Colonic mucosa (tissue), 4 donors: ENCODE measurements around the gene ATF7IP2. TPM values are rescaled to one million over a fixed set of nuclear protein-coding genes. Genes with fewer than 3 reads are reported as not detected.

Experiments used
- DNase-seq: peaks from one replicate; pipeline ENCODE4 v3.0.0-alpha.2; 2020
- H3K27ac ChIP-seq: fragments of 200-600 bp; one replicate; pipeline ENCODE4 v1.8.0; 2021
- H3K27me3 ChIP-seq: fragments of 200-600 bp; one replicate; pipeline ENCODE4 v1.8.0; 2021
- H3K36me3 ChIP-seq: fragments of 200-600 bp; one replicate; pipeline ENCODE4 v1.8.0; 2021
- H3K4me1 ChIP-seq: fragments of 200-600 bp; one replicate; pipeline ENCODE4 v1.8.0; 2021; ENCODE audit warnings: mild to moderate bottlenecking
- H3K4me3 ChIP-seq: fragments of 200-600 bp; one replicate; pipeline ENCODE4 v1.8.0; 2021
- H3K9ac ChIP-seq, 2 donors: one replicate each; pipeline ENCODE4 v1.7.0; 2013; ENCODE audit warnings: control low read depth in 2 of 2, low read depth in 2 of 2, low read length in 2 of 2
- H3K9me3 ChIP-seq: fragments of 200-600 bp; one replicate; pipeline ENCODE4 v1.8.0; 2021
- intact Hi-C: fragments of 100-400 bp; cut with DNase I; formaldehyde crosslinking; loops from one replicate; pipeline ENCODE4 v1.14.1; 2022
- total RNA-seq, 2 donors: library from RNA; stranded (reverse); fragmentation: NEBNext Ultra II Directional in 1 of 2; extraction: Animal tissue kit (Norgen Biotek cat#: 25700) in 1 of 2; gene quantifications; one replicate each; pipeline ENCODE4 v1.2.1, GENCODE V29; 2021
- TF ChIP-seq, protein P1 (sequence below): fragments of 200-600 bp; IDR thresholded peaks from one replicate; pipeline ENCODE4 v1.8.0; 2022; ENCODE audit warnings: antibody characterized with exemption, mild to moderate bottlenecking
- donor health status: healthy.
- donor health status: DM: no; HTN: no; CAD: no.
- donor health status: DM: no; HTN: no; CAD: no.

ATF7IP2 gene
- total RNA-seq, 2 donors from 2014 or later: 5.8 to 14.5 TPM

DNA sequence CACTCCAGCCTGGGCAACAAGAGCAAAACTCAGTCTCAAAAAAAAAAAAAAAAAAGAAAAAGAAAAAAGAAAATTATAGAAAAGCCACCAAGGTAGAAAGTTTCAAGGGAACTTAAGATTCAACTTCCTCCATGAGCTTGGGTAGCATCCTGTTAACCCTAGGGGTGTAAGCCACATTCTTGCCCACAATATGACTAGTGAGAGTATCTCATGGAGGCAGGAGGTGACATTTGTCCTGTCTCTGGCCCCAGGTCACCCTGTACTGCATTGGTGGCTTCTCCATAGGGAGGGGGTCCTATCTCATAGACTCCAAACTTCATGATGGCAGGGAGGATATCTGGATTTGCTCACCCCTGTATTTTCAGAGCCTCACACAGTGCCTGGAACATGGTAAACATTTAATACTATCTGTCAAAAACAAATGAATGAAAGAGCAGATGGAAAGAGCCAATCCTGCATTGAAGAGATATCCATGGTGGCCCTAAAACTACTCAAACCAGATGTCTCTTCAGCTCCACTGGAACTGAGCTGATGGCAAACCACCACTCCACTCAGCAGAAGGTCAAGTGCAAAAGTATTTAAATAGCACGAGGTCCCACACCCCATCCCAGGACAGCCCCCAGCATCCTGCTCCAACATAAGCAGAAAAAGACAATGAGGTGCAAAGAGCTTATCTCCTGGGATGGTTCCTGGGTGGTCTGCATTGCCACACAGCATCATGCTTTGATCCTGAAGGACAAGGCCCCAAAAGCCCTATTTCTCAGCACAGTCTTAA is 144.2 kb downstream of the ATF7IP2 start:
- no peak for DNase-seq
- H3K36me3 ChIP-seq: no peaks in the 10 kb centered on the region
- no peak overlapping the region for H3K4me3 ChIP-seq
- H3K27ac ChIP-seq: no peak overlapping the region
- H3K9ac ChIP-seq: no peak overlapping the region
- H3K9me3 ChIP-seq: no peaks in the 10 kb centered on the region
- H3K27me3 ChIP-seq: no peaks in the 10 kb centered on the region
- intact Hi-C loops: loop anchor here (5.0 to 10.0 kb wide), 2 partner anchors 45 to 187 kb away; no protein-coding TSS in a partner anchor
- TF ChIP-seq, protein P1, sequence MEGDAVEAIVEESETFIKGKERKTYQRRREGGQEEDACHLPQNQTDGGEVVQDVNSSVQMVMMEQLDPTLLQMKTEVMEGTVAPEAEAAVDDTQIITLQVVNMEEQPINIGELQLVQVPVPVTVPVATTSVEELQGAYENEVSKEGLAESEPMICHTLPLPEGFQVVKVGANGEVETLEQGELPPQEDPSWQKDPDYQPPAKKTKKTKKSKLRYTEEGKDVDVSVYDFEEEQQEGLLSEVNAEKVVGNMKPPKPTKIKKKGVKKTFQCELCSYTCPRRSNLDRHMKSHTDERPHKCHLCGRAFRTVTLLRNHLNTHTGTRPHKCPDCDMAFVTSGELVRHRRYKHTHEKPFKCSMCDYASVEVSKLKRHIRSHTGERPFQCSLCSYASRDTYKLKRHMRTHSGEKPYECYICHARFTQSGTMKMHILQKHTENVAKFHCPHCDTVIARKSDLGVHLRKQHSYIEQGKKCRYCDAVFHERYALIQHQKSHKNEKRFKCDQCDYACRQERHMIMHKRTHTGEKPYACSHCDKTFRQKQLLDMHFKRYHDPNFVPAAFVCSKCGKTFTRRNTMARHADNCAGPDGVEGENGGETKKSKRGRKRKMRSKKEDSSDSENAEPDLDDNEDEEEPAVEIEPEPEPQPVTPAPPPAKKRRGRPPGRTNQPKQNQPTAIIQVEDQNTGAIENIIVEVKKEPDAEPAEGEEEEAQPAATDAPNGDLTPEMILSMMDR: no peak
- H3K4me1 ChIP-seq: no peaks in the 10 kb centered on the region

DNA sequence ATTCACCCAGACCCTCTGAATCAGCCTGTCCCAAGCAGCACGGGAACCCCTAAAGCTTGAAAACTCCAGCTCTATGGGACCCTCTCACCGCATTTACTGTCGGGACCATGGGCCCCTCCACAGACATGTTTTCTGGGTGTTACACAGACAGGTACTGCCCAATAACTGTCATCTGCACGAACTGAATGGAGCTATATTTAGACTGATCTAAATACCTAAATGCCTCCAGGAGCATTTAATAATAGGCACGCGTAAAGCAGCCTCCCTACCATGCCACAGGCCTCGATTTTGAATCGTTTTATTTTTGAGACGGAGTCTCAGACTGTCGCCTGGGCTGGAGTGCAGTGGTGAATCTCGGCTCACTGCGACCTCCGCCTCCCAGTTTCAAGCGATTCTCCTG is 144.8 kb downstream of the ATF7IP2 start:
- H3K36me3 ChIP-seq: no peaks in the 10 kb centered on the region
- H3K27me3 ChIP-seq: no peaks in the 10 kb centered on the region
- no peaks in the 10 kb centered on the region for H3K9me3 ChIP-seq
- H3K4me1 ChIP-seq: no peaks in the 10 kb centered on the region
- no peak overlapping the region for H3K9ac ChIP-seq
- intact Hi-C loops: loop anchor here (5.0 kb wide), 1 partner anchor 187 kb away; no protein-coding TSS in a partner anchor
- H3K4me3 ChIP-seq: no peak overlapping the region
- H3K27ac ChIP-seq: no peak overlapping the region
- TF ChIP-seq, protein P1: no peak
- no peak for DNase-seq

DNA sequence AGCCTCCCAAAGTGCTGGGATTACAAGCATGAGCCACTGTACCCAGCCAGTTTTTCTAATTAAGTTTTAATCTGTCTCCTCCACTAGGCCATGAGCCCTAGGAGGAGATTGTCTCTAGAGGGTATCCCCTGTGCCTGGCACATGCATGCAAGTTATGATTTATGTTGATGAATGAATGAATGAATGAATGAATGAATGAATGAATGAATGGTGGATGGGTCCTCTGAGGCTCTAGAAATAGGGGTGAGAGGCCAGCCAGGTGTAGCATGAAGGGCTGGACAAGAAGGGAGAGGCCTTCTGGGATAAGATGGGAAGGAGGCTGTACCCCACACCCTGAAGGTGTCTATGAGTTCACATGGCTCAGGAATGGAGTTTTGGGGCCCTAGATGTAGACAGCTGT is 145.7 kb downstream of the ATF7IP2 start:
- Histone ChIP-seq H3K27me3 (no peaks in the 10 kb centered on the region), H3K9me3 (no peaks in the 10 kb centered on the region), H3K4me3 (no peak overlapping the region), H3K36me3 (no peaks in the 10 kb centered on the region), H3K9ac (no peak overlapping the region), H3K4me1 (no peaks in the 10 kb centered on the region), H3K27ac (no peak overlapping the region)
- intact Hi-C loops: loop anchor here (5.0 kb wide), 1 partner anchor 186 kb away; no protein-coding TSS in a partner anchor
- TF ChIP-seq, protein P1: no peak
- no peak for DNase-seq

Other genes starting within 250 kb of the ATF7IP2 start
- gene GRIN2A, start 203.6 kb upstream of the ATF7IP2 start, total RNA-seq: under 1 TPM; 0.15 to 0.40 TPM
- 100 to 1,000 TPM; 113 to 133 TPM for gene EMP2, start 194.5 kb downstream of the ATF7IP2 start, total RNA-seq